A549 (cell line): Measurements from ENCODE around the gene IGSF23. TPM values are rescaled to one million over a fixed set of nuclear protein-coding genes. Genes with fewer than 3 reads are reported as not detected.

Source experiments
- ATAC-seq, 2 experiments: fragments of 200-7000 bp in 1 of 2; fragments of >200 bp in 1 of 2; cut with Nextera tagmentation in 1 of 2; cut with Tn5 transposase in 1 of 2; 3 replicates each; pipeline versions ENCODE4 v1.8.0 to v1.9.1; 2018 to 2020; ENCODE audit warnings: mild to moderate bottlenecking in 1 of 2, moderate library complexity in 1 of 2
- CTCF ChIA-PET: fragments of 300-600 bp; sonication (Branson Sonifier 250); formaldehyde crosslinking; extraction: SDS; loops from one replicate; lab custom pipeline; 2021; ENCODE audit warnings: antibody characterized with exemption, inconsistent platforms; lab: Yijun Ruan, JAX
- POLR2A ChIA-PET: fragments of 350-600 bp; formaldehyde crosslinking; extraction: SDS; loops from one replicate; lab custom pipeline; 2021; ENCODE audit warnings: antibody characterized with exemption, inconsistent platforms; lab: Yijun Ruan, JAX
- DNase-seq, 2 experiments: peaks; one replicate each; pipeline versions ENCODE4 v3.0.0 to v3.0.0-alpha.2; 2011 to 2016; ENCODE audit warnings: low read depth in 1 of 2, low spot score in 1 of 2
- FAIRE-seq: peaks from 2 replicates; lab custom pipeline; 2011; peaks lifted over from hg19 to GRCh38; lab: Jason Lieb, UNC
- H3K27ac ChIP-seq, 2 experiments: fragments of >200 bp; sonication (Bioruptor Twin); formaldehyde crosslinking; 3 replicates each; pipeline ENCODE4 v1.5.1; 2016 to 2017
- H3K4me1 ChIP-seq: fragments of >200 bp; sonication (Bioruptor Twin); formaldehyde crosslinking; 3 replicates; pipeline ENCODE4 v1.6.1; 2016
- H3K4me2 ChIP-seq: fragments of >200 bp; sonication (Bioruptor Twin); formaldehyde crosslinking; 3 replicates; pipeline ENCODE4 v1.6.1; 2016
- H3K4me3 ChIP-seq: fragments of >200 bp; sonication (Bioruptor Twin); formaldehyde crosslinking; 3 replicates; pipeline ENCODE4 v1.5.1; 2016
- H3K9me3 ChIP-seq: fragments of >200 bp; sonication (Bioruptor Twin); formaldehyde crosslinking; 3 replicates; pipeline ENCODE4 v1.6.1; 2016
- CBX2 ChIP-seq: fragments of 200-600 bp; sonication (generic); IDR thresholded peaks from 2 replicates; pipeline ENCODE4 v1.6.1; 2016; ENCODE audit warnings: low read depth, mild to moderate bottlenecking, borderline replicate concordance
- CEBPB ChIP-seq, 2 experiments: fragments of >200 bp in 1 of 2; sonication (Bioruptor Twin) in 1 of 2; formaldehyde crosslinking in 1 of 2; IDR thresholded peaks; 2 replicates each; pipeline ENCODE4 v1.6.1; 2012 to 2016
- CHD4 ChIP-seq: fragments of 200-600 bp; sonication (generic); IDR thresholded peaks from 2 replicates; pipeline ENCODE4 v1.6.1; 2016; ENCODE audit warnings: antibody characterized with exemption, mild to moderate bottlenecking, borderline replicate concordance
- EHF ChIP-seq: fragments of 250-450 bp; sonication (Bioruptor Pico); IDR thresholded peaks from 2 replicates; pipeline ENCODE4 v1.5.0; 2020; ENCODE audit warnings: mild to moderate bottlenecking
- EP300 ChIP-seq, 2 experiments: fragments of >200 bp; sonication (Bioruptor Twin); formaldehyde crosslinking; IDR thresholded peaks; 2 replicates in 1 of 2; 3 replicates in 1 of 2; pipeline ENCODE4 v1.6.1; 2016 to 2017
- FOSB ChIP-seq: fragments of 250-450 bp; sonication (Bioruptor Pico); IDR thresholded peaks from 2 replicates; pipeline ENCODE4 v1.5.0; 2020; ENCODE audit warnings: mild to moderate bottlenecking, moderate library complexity
- FOSL2 ChIP-seq, 2 experiments: fragments of 450-650 bp in 1 of 2; fragments of >200 bp in 1 of 2; sonication (Bioruptor Twin) in 1 of 2; formaldehyde crosslinking; IDR thresholded peaks; 2 replicates each; pipeline versions ENCODE4 v1.5.0 to v1.6.1; 2016 to 2020; ENCODE audit warnings: mild to moderate bottlenecking in 1 of 2, moderate library complexity in 1 of 2
- GATA3 ChIP-seq: IDR thresholded peaks from 2 replicates; pipeline ENCODE4 v1.6.1; 2012; ENCODE audit warnings: borderline replicate concordance
- HDAC2 ChIP-seq: fragments of 200-600 bp; sonication (generic); IDR thresholded peaks from 2 replicates; pipeline ENCODE4 v1.6.1; 2016
- HEYL ChIP-seq: fragments of 250-450 bp; sonication (Bioruptor Pico); IDR thresholded peaks from 2 replicates; pipeline ENCODE4 v1.8.0; 2021; ENCODE audit warnings: mild to moderate bottlenecking, moderate library complexity
- HOXB13 ChIP-seq: fragments of 250-450 bp; sonication (Bioruptor Pico); IDR thresholded peaks from 2 replicates; pipeline ENCODE4 v1.5.0; 2020; ENCODE audit warnings: low read depth, mild to moderate bottlenecking, moderate library complexity
- HOXB5 ChIP-seq: fragments of 250-450 bp; sonication (Bioruptor Pico); IDR thresholded peaks from 2 replicates; pipeline ENCODE4 v1.5.0; 2020; ENCODE audit warnings: mild to moderate bottlenecking, moderate library complexity
- JUN ChIP-seq, 2 experiments: fragments of >200 bp; sonication (Bioruptor Twin); formaldehyde crosslinking; IDR thresholded peaks; 2 replicates in 1 of 2; 3 replicates in 1 of 2; pipeline ENCODE4 v1.6.1; 2016 to 2017
- MAFK ChIP-seq: fragments of 450-650 bp; IDR thresholded peaks from 2 replicates; pipeline ENCODE4 v1.6.1; 2014; ENCODE audit not compliant: partially characterized antibody
- MAZ ChIP-seq: fragments of 150-350 bp; IDR thresholded peaks from 2 replicates; pipeline ENCODE4 v1.6.1; 2014; ENCODE audit warnings: antibody characterized with exemption, low read depth, low read length, borderline replicate concordance
- MYC ChIP-seq: IDR thresholded peaks from 2 replicates; pipeline ENCODE4 v1.6.1; 2012; ENCODE audit warnings: mild to moderate bottlenecking, inconsistent platforms, low read length, improper control_type of control experiment, borderline replicate concordance
- NFE2L2 ChIP-seq: fragments of 150-350 bp; conservative IDR thresholded peaks from 2 replicates; pipeline ENCODE4 v1.6.1; 2014; ENCODE audit warnings: low read length
- NPAS2 ChIP-seq: fragments of 250-450 bp; sonication (Bioruptor Pico); IDR thresholded peaks from 2 replicates; pipeline ENCODE4 v1.8.0; 2022; ENCODE audit warnings: mild to moderate bottlenecking, moderate library complexity, borderline replicate concordance
- PHF8 ChIP-seq: fragments of 200-600 bp; sonication (generic); IDR thresholded peaks from 2 replicates; pipeline ENCODE4 v1.6.1; 2016; ENCODE audit warnings: low read depth, mild to moderate bottlenecking, antibody characterized with exemption, moderate library complexity, borderline replicate concordance
- POLR2A ChIP-seq: IDR thresholded peaks from 2 replicates; pipeline ENCODE4 v1.6.1; 2012; ENCODE audit warnings: mild to moderate bottlenecking, low read length
- RAD21 ChIP-seq, 2 experiments: fragments of >200 bp in 1 of 2; sonication (Bioruptor Twin) in 1 of 2; formaldehyde crosslinking in 1 of 2; IDR thresholded peaks in 1 of 2; conservative IDR thresholded peaks in 1 of 2; 2 replicates in 1 of 2; 3 replicates in 1 of 2; pipeline ENCODE4 v1.6.1; 2012 to 2018; ENCODE audit warnings: inconsistent platforms in 1 of 2
- RARB ChIP-seq: fragments of 250-450 bp; sonication (Bioruptor Pico); IDR thresholded peaks from 2 replicates; pipeline ENCODE4 v1.8.0; 2021; ENCODE audit warnings: mild to moderate bottlenecking, moderate library complexity
- RFX5 ChIP-seq: fragments of 450-650 bp; IDR thresholded peaks from 2 replicates; pipeline ENCODE4 v1.7.1; 2014; ENCODE audit warnings: antibody characterized with exemption, mild to moderate bottlenecking, moderate library complexity
- RNF2 ChIP-seq: fragments of 200-600 bp; sonication (generic); IDR thresholded peaks from 2 replicates; pipeline ENCODE4 v1.6.1; 2016; ENCODE audit warnings: low read depth, mild to moderate bottlenecking, antibody characterized with exemption, moderate library complexity, borderline replicate concordance
- TP53 ChIP-seq: fragments of 250-450 bp; sonication (Bioruptor Pico); IDR thresholded peaks from 2 replicates; pipeline ENCODE4 v1.5.0; 2021; ENCODE audit warnings: mild to moderate bottlenecking, moderate library complexity
- ZC3H11A ChIP-seq: fragments of 450-650 bp; IDR thresholded peaks from 2 replicates; pipeline ENCODE4 v1.6.1; 2014; ENCODE audit warnings: antibody characterized with exemption, mild to moderate bottlenecking
- ZSCAN20 ChIP-seq: fragments of 250-450 bp; sonication (Bioruptor Pico); IDR thresholded peaks from 2 replicates; pipeline ENCODE4 v1.8.0; 2022; ENCODE audit warnings: mild to moderate bottlenecking, moderate library complexity
- WGBS: methylation state at CpG from one replicate; pipeline ENCODE4 v1.1.6; 2017; ENCODE audit errors: missing lambda C conversion rate; 5-methylcytosine and 5-hydroxymethylcytosine counted together
- polyA plus RNA-seq, 4 experiments: library from polyadenylated mRNA; depleted of rRNA in 3 of 4; stranded (reverse); fragments of >200 nt; fragmentation: RNase III in 1 of 4; extraction: RNeasy Plus Mini Kit Qiagen cat#74134 plus additional on column Dnase treatment in 1 of 4; gene quantifications; 2 replicates in 3 of 4; 3 replicates in 1 of 4; pipeline ENCODE4 v1.2.3, GENCODE V29; 2011 to 2017
- TF ChIP-seq, protein P1 (sequence below): IDR thresholded peaks from 2 replicates; pipeline ENCODE4 v1.6.1; 2012
- TF ChIP-seq, protein P2 (sequence below): fragments of 250-450 bp; sonication (Bioruptor Pico); IDR thresholded peaks from 2 replicates; pipeline ENCODE4 v1.5.0; 2021; ENCODE audit warnings: mild to moderate bottlenecking, moderate library complexity, borderline replicate concordance
- TF ChIP-seq, protein P3 (sequence below): IDR thresholded peaks from 2 replicates; pipeline ENCODE4 v1.6.1; 2012; ENCODE audit warnings: low read depth, borderline replicate concordance
- TF ChIP-seq, protein P4 (sequence below): IDR thresholded peaks from 2 replicates; pipeline ENCODE4 v1.6.1; 2012
- TF ChIP-seq, protein P5 (sequence below): fragments of >200 bp; sonication (Bioruptor Twin); formaldehyde crosslinking; IDR thresholded peaks from 3 replicates; pipeline ENCODE4 v1.6.1; 2016

IGSF23 gene
- polyA plus RNA-seq, 2 of the 4 experiments (the other 2 are of a cell fraction), result 0.14 to 0.35 TPM

DNA sequence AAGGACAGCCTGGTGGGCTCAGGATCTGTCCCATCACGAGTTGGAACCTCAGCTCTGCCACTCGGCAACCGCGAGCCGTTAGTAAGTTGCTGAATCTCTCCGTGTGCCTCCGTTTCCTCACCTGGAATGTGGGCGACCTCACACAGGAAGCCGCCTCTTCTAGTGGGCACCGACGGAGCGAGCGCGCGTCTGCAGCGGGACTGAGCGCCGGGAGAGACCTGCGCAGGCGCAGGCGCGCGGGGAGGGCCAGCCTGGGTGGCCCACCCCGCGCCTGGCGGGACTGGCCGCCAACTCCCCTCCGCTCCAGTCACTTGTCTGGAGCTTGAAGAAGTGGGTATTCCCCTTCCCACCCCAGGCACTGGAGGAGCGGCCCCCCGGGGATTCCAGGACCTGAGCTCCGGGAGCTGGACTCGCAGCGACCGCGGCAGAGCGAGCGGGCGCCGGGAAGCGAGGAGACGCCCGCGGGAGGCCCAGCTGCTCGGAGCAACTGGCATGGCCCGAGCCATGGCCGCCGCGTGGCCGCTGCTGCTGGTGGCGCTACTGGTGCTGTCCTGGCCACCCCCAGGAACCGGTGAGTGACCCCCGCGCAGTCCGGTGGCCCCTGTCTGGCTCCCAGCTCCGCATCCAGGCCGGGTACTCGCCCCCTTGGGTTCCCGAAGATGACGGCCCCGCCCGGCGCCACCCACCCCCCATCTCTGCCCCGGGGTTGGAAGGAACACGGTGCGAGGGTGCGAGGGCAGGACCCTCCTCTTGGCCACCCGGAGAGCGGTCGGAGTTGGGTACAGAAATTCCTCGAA lies 30.4 kb downstream of the IGSF23 start, which contains the start of gene PVR:
Gene PVR (plus strand): TSS at position 306 of the 797 bp plus-strand sequence. CDS start 187 bp downstream, at position 493.
- POLR2A ChIA-PET, result interaction anchor here (0.6 to 2.0 kb wide), 14 partner anchors 9 to 144 kb away, joined by 3 to 21 read pairs (median 4); partner anchors contain the start of gene ZNF180
- H3K9me3 ChIP-seq, result no peaks in the 10 kb centered on the region
- TF ChIP-seq, protein P1, sequence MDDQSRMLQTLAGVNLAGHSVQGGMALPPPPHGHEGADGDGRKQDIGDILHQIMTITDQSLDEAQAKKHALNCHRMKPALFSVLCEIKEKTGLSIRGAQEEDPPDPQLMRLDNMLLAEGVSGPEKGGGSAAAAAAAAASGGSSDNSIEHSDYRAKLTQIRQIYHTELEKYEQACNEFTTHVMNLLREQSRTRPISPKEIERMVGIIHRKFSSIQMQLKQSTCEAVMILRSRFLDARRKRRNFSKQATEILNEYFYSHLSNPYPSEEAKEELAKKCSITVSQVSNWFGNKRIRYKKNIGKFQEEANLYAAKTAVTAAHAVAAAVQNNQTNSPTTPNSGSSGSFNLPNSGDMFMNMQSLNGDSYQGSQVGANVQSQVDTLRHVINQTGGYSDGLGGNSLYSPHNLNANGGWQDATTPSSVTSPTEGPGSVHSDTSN, result peak; percentile 20; the same call in 1 of the 2 replicates
- TF ChIP-seq MAZ, result no peak
- no peak; the same call in 1 of the 2 replicates for TF ChIP-seq RFX5
- TF ChIP-seq CHD4, result no peak
- TF ChIP-seq, protein P2, sequence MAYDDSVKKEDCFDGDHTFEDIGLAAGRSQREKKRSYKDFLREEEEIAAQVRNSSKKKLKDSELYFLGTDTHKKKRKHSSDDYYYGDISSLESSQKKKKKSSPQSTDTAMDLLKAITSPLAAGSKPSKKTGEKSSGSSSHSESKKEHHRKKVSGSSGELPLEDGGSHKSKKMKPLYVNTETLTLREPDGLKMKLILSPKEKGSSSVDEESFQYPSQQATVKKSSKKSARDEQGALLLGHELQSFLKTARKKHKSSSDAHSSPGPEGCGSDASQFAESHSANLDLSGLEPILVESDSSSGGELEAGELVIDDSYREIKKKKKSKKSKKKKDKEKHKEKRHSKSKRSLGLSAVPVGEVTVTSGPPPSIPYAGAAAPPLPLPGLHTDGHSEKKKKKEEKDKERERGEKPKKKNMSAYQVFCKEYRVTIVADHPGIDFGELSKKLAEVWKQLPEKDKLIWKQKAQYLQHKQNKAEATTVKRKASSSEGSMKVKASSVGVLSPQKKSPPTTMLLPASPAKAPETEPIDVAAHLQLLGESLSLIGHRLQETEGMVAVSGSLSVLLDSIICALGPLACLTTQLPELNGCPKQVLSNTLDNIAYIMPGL (CRISPR knock-in tag), result peak; percentile 79
- TF ChIP-seq TP53, result peak; percentile 47; the same call in 1 of the 2 replicates
- no peak for TF ChIP-seq HDAC2
- peak; percentile 59; the same call in 1 of the 2 replicates for TF ChIP-seq HOXB5
- peak; percentile 72 for TF ChIP-seq POLR2A
- TF ChIP-seq MYC, result 0 out of 2 replicates have a peak, but pooled peaks have one; percentile 55
- TF ChIP-seq, protein P3, sequence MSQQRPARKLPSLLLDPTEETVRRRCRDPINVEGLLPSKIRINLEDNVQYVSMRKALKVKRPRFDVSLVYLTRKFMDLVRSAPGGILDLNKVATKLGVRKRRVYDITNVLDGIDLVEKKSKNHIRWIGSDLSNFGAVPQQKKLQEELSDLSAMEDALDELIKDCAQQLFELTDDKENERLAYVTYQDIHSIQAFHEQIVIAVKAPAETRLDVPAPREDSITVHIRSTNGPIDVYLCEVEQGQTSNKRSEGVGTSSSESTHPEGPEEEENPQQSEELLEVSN, result peak; percentile 79
- TF ChIP-seq ZC3H11A, result no peak
- TF ChIP-seq MAFK, result no peak
- no peak for TF ChIP-seq HOXB13 (CRISPR knock-in tag)
- TF ChIP-seq, protein P4, sequence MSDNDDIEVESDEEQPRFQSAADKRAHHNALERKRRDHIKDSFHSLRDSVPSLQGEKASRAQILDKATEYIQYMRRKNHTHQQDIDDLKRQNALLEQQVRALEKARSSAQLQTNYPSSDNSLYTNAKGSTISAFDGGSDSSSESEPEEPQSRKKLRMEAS, result peak; percentile 75
- TF ChIP-seq CEBPB (IDR thresholded peaks at IDR 0.05), result no peak
- no peak for TF ChIP-seq ZSCAN20
- no peak for TF ChIP-seq NPAS2
- TF ChIP-seq JUN (IDR thresholded peaks at IDR 0.05), result peak; percentile 77 to 94; a peak in 4 of 5 replicates
- TF ChIP-seq EHF (CRISPR knock-in tag), result 0 out of 2 replicates have a peak, but pooled peaks have one; percentile 29
- no peak for TF ChIP-seq FOSL2 (IDR thresholded peaks at IDR 0.05)
- TF ChIP-seq FOSL2 (CRISPR knock-in tag; IDR thresholded peaks at IDR 0.05), result peak; percentile 3; the same call in 1 of the 2 replicates
- TF ChIP-seq PHF8, result peak; percentile 56
- 0 out of 2 replicates have a peak, but pooled peaks have one; percentile 40 for TF ChIP-seq GATA3
- no peak; a peak in 1 of 5 replicates for TF ChIP-seq RAD21 (conservative IDR thresholded peaks at IDR 0.05 in 1 of 2, IDR thresholded peaks at IDR 0.05 in 1 of 2)
- no peak for TF ChIP-seq FOSB (CRISPR knock-in tag)
- TF ChIP-seq CBX2, result no peak
- TF ChIP-seq RARB, result no peak
- no peak for TF ChIP-seq HEYL (CRISPR knock-in tag)
- no peak for TF ChIP-seq RNF2
- TF ChIP-seq EP300 (IDR thresholded peaks at IDR 0.05), result peak in 1 of 2 experiments; percentile 51; a peak in 1 of 5 replicates
- TF ChIP-seq, protein P5, sequence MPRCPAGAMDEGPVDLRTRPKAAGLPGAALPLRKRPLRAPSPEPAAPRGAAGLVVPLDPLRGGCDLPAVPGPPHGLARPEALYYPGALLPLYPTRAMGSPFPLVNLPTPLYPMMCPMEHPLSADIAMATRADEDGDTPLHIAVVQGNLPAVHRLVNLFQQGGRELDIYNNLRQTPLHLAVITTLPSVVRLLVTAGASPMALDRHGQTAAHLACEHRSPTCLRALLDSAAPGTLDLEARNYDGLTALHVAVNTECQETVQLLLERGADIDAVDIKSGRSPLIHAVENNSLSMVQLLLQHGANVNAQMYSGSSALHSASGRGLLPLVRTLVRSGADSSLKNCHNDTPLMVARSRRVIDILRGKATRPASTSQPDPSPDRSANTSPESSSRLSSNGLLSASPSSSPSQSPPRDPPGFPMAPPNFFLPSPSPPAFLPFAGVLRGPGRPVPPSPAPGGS, result peak; percentile 66; the same call in 2 of the 3 replicates
- no peak for TF ChIP-seq NFE2L2
- WGBS, result under 1% methylated on average over 48 of the region's 70 CpGs
- H3K4me3 ChIP-seq, result peak within 1 kb of the TSS; percentile 61
- ATAC-seq (peak; percentile 86 to 90), DNase-seq (peak; percentile 91 to 98), FAIRE-seq (peak; percentile 28)
- peak within 1 kb of the TSS; percentile 87 for H3K4me2 ChIP-seq
- CTCF ChIA-PET, result interaction anchor here (0.6 to 6.1 kb wide), 17 partner anchors 9 to 127 kb away, joined by 3 to 40 read pairs (median 4); no protein-coding TSS in a partner anchor
- H3K27ac ChIP-seq, result peak within 1 kb of the TSS; percentile 91 to 97
- H3K4me1 ChIP-seq, result peaks cover 75% of the 10 kb centered on the region
